ENCODE data around the gene USP25. TPM values are rescaled to one million over a fixed set of nuclear protein-coding genes. Genes with fewer than 3 reads are reported as not detected.

Gene USP25
- total RNA-seq, 1 donor from 2014 or later, result 82.8 TPM

GRCh38 chr21:15928686-15929425 is 199.1 kb downstream of the USP25 start:
- no peaks in the 10 kb centered on the region for H3K27me3 Mint-ChIP-seq (ENCODE audit: low read depth)
- H3K4me1 Mint-ChIP-seq, result peaks cover 27% of the 10 kb centered on the region
- H3K4me3 Mint-ChIP-seq, result no peak overlapping the region
- no peak for TF ChIP-seq CTCF (IDR thresholded peaks at IDR 0.05; ENCODE audit: unreplicated experiment)
- peaks cover 9% of the 10 kb centered on the region for H3K9me3 Mint-ChIP-seq
- H3K36me3 Mint-ChIP-seq, result peaks cover 4% of the 10 kb centered on the region
- no peak for DNase-seq (ENCODE audit: low spot score in 2 of 2, unreplicated experiment in 2 of 2)
- no peak overlapping the region for H3K27ac Mint-ChIP-seq

GRCh38 chr21:15929536-15929935 is 199.8 kb downstream of the USP25 start:
- Mint-ChIP-seq H3K4me3 (no peak overlapping the region), H3K9me3 (peaks cover 7% of the 10 kb centered on the region), H3K27ac (peak overlapping the region; percentile 39), H3K4me1 (peaks cover 27% of the 10 kb centered on the region), H3K36me3 (peaks cover 2% of the 10 kb centered on the region), H3K27me3 (ENCODE audit: low read depth) (no peaks in the 10 kb centered on the region)
- DNase-seq (ENCODE audit: low spot score in 2 of 2, unreplicated experiment in 2 of 2), result no peak
- TF ChIP-seq CTCF (IDR thresholded peaks at IDR 0.05; ENCODE audit: unreplicated experiment), result no peak
